WTC11 (cell line): Measurements from ENCODE around the gene GUCY2D. TPM values are rescaled to one million over a fixed set of nuclear protein-coding genes. Genes with fewer than 3 reads are reported as not detected.
A peak's percentile ranks its signal among the peaks of the same experiment; 100 is the strongest.

Experiments used
- ATAC-seq: fragments of 200-7000 bp; cut with Tn5 transposase; 2 replicates; pipeline ENCODE4 v1.10.0; 2021; ENCODE audit warnings: mild to moderate bottlenecking, moderate library complexity
- CTCF ChIA-PET: fragments of 300-600 bp; sonication (Branson Sonifier 250); formaldehyde crosslinking; loops from one replicate; lab custom pipeline; 2021; ENCODE audit warnings: antibody characterized with exemption; lab: Charles Lee
- POLR2A ChIA-PET: fragments of 350-600 bp; sonication (Branson Sonifier 250); formaldehyde crosslinking; loops from one replicate; lab custom pipeline; 2021; ENCODE audit warnings: antibody characterized with exemption; lab: Charles Lee
- DNase-seq: peaks from one replicate; pipeline ENCODE4 v3.0.0; 2021; ENCODE audit warnings: low spot score
- H3K27ac Mint-ChIP-seq: 2 replicates; pipeline ENCODE4 v1.8.0; 2021; ENCODE audit warnings: mixed read lengths
- H3K27me3 Mint-ChIP-seq: 2 replicates; pipeline ENCODE4 v1.8.0; 2021; ENCODE audit warnings: low read depth, mild to moderate bottlenecking, moderate library complexity, mixed read lengths
- H3K36me3 Mint-ChIP-seq: 2 replicates; pipeline ENCODE4 v1.8.0; 2021; ENCODE audit warnings: mixed read lengths
- H3K4me1 Mint-ChIP-seq: 2 replicates; pipeline ENCODE4 v1.8.0; 2022; ENCODE audit warnings: mixed read lengths
- H3K4me3 Mint-ChIP-seq: 2 replicates; pipeline ENCODE4 v1.8.0; 2021; ENCODE audit warnings: mild to moderate bottlenecking, moderate library complexity, mixed read lengths
- H3K9me3 Mint-ChIP-seq: 2 replicates; pipeline ENCODE4 v1.8.0; 2021; ENCODE audit warnings: mixed read lengths
- CBFB ChIP-seq: sonication (generic); formaldehyde crosslinking; IDR thresholded peaks from 2 replicates; pipeline ENCODE4 v1.8.1; 2022; ENCODE audit warnings: mild to moderate bottlenecking, low read depth, missing genetic modification reagents
- CREB1 ChIP-seq: sonication (generic); formaldehyde crosslinking; IDR thresholded peaks from 2 replicates; pipeline ENCODE4 v1.8.0; 2023; ENCODE audit warnings: mild to moderate bottlenecking, missing genetic modification reagents
- EMX1 ChIP-seq: fragments of 250-450 bp; sonication (Bioruptor Pico); IDR thresholded peaks from 2 replicates; pipeline ENCODE4 v1.8.0; 2021; ENCODE audit warnings: mild to moderate bottlenecking
- FOXK1 ChIP-seq: sonication (generic); formaldehyde crosslinking; IDR thresholded peaks from 2 replicates; pipeline ENCODE4 v1.8.0; 2022; ENCODE audit warnings: mild to moderate bottlenecking, moderate library complexity, missing genetic modification reagents
- GABPB1 ChIP-seq: sonication (generic); formaldehyde crosslinking; IDR thresholded peaks from 2 replicates; pipeline ENCODE4 v1.8.1; 2023; ENCODE audit warnings: mild to moderate bottlenecking, missing genetic modification reagents
- GRHL2 ChIP-seq: fragments of 250-450 bp; sonication (Bioruptor Pico); IDR thresholded peaks from 2 replicates; pipeline ENCODE4 v1.8.0; 2022; ENCODE audit warnings: mild to moderate bottlenecking, moderate library complexity; ENCODE audit not compliant: insufficient replicate concordance, severe bottlenecking
- KAT7 ChIP-seq: sonication (generic); formaldehyde crosslinking; IDR thresholded peaks from 2 replicates; pipeline ENCODE4 v1.8.1; 2023; ENCODE audit warnings: missing genetic modification reagents, mild to moderate bottlenecking, borderline replicate concordance
- MXD4 ChIP-seq: fragments of 250-450 bp; sonication (Bioruptor Pico); IDR thresholded peaks from 2 replicates; pipeline ENCODE4 v1.8.0; 2021; ENCODE audit warnings: mild to moderate bottlenecking, moderate library complexity, borderline replicate concordance
- NFYB ChIP-seq: sonication (generic); formaldehyde crosslinking; conservative IDR thresholded peaks from 2 replicates; pipeline ENCODE4 v1.8.0; 2022; ENCODE audit warnings: low read depth, missing genetic modification reagents
- NR3C1 ChIP-seq: sonication (generic); formaldehyde crosslinking; conservative IDR thresholded peaks from 2 replicates; pipeline ENCODE4 v1.8.1; 2023; ENCODE audit warnings: low read depth, mild to moderate bottlenecking, missing genetic modification reagents
- PREB ChIP-seq: sonication (generic); formaldehyde crosslinking; IDR thresholded peaks from 2 replicates; pipeline ENCODE4 v1.8.1; 2022; ENCODE audit warnings: mild to moderate bottlenecking, missing genetic modification reagents, moderate library complexity, borderline replicate concordance
- PRRX2 ChIP-seq: fragments of 250-450 bp; sonication (Bioruptor Pico); IDR thresholded peaks from 2 replicates; pipeline ENCODE4 v1.8.0; 2021; ENCODE audit warnings: mild to moderate bottlenecking
- RORB ChIP-seq: fragments of 250-450 bp; sonication (Bioruptor Pico); IDR thresholded peaks from 2 replicates; pipeline ENCODE4 v1.9.0; 2021; ENCODE audit warnings: mild to moderate bottlenecking
- SMAD4 ChIP-seq: sonication (generic); formaldehyde crosslinking; IDR thresholded peaks from 2 replicates; pipeline ENCODE4 v1.8.0; 2022; ENCODE audit warnings: mild to moderate bottlenecking, missing genetic modification reagents
- TP53 ChIP-seq: sonication (generic); formaldehyde crosslinking; IDR thresholded peaks from 2 replicates; pipeline ENCODE4 v1.8.1; 2023; ENCODE audit warnings: mild to moderate bottlenecking, missing genetic modification reagents
- USF2 ChIP-seq: sonication (generic); formaldehyde crosslinking; IDR thresholded peaks from 2 replicates; pipeline ENCODE4 v1.8.1; 2023; ENCODE audit warnings: mild to moderate bottlenecking, missing genetic modification reagents, moderate library complexity
- ZBTB43 ChIP-seq: sonication (generic); formaldehyde crosslinking; IDR thresholded peaks from 2 replicates; pipeline ENCODE4 v1.8.1; 2023; ENCODE audit warnings: mild to moderate bottlenecking, missing genetic modification reagents
- ZNF416 ChIP-seq: fragments of 250-450 bp; sonication (Bioruptor Pico); IDR thresholded peaks from 2 replicates; pipeline ENCODE4 v1.9.0; 2021; ENCODE audit warnings: mild to moderate bottlenecking, inconsistent platforms
- total RNA-seq: library from RNA; stranded (reverse); gene quantifications from 3 replicates; pipeline ENCODE4 v1.2.3, GENCODE V29; 2021
- TF ChIP-seq, protein P1 (sequence below): fragments of 200-600 bp; IDR thresholded peaks from 2 replicates; pipeline ENCODE4 v1.8.0; 2022; ENCODE audit warnings: antibody characterized with exemption
- TF ChIP-seq, protein P2 (sequence below): sonication (generic); formaldehyde crosslinking; IDR thresholded peaks from 2 replicates; pipeline ENCODE4 v1.8.0; 2022; ENCODE audit warnings: mild to moderate bottlenecking, missing genetic modification reagents
- TF ChIP-seq, protein P3 (sequence below): sonication (generic); formaldehyde crosslinking; IDR thresholded peaks from 2 replicates; pipeline ENCODE4 v1.8.0; 2022; ENCODE audit warnings: mild to moderate bottlenecking, missing genetic modification reagents
- TF ChIP-seq, protein P4 (sequence below): sonication (generic); formaldehyde crosslinking; IDR thresholded peaks from 2 replicates; pipeline ENCODE4 v1.8.1; 2022; ENCODE audit warnings: mild to moderate bottlenecking, moderate library complexity, missing genetic modification reagents
- TF ChIP-seq, protein P5 (sequence below): sonication (generic); formaldehyde crosslinking; IDR thresholded peaks from 2 replicates; pipeline ENCODE4 v1.8.1; 2022; ENCODE audit warnings: low read depth, missing genetic modification reagents, borderline replicate concordance

The GUCY2D gene
- total RNA-seq, 1 experiment from 2014 or later: 0.87 TPM

DNA sequence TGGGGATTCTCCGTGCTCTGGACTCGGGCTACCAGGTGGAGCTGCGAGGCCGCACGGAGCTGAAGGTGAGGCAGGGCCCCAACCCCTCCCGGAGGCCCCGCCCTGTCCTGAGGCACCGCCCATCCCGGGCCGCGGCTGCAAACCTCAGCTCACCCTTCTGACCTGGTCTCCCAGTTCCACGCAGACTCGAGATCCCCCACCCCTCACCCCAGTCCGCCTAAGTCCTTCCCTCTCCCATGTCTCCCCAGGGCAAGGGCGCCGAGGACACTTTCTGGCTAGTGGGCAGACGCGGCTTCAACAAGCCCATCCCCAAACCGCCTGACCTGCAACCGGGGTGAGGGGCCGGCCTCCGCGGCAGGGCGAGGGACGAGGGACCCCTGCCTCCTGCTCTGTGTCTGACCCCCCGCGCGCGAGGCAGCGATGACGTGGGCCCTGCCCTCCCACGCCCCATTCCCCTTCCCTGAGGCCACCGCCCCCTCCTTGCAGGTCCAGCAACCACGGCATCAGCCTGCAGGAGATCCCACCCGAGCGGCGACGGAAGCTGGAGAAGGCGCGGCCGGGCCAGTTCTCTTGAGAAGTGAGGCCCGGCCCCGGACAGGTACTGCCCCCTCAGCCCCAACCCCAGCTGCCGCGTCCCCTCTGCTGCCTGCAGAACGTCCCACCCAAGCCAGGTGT lies 13.7 kb downstream of the GUCY2D start (continued):
- no peak for TF ChIP-seq EMX1 (CRISPR knock-in tag)
- no peak for TF ChIP-seq RORB
- TF ChIP-seq GABPB1 (CRISPR knock-in tag): no peak
- no peak for TF ChIP-seq SMAD4
- no peak for TF ChIP-seq CBFB (CRISPR knock-in tag)
- no peak for TF ChIP-seq CREB1 (CRISPR knock-in tag)

GRCh38 chr17:8016632-8017424 lies 14.4 kb downstream of the GUCY2D start:
- peak; percentile 90 for ATAC-seq
- CTCF ChIA-PET: interaction anchor here (0.6 to 8.3 kb wide), 33 partner anchors 8 to 456 kb away, joined by 3 to 154 read pairs (median 5); partner anchors contain the start of genes ALOX15B, ALOXE3 and GUCY2D
- peak; percentile 92 for DNase-seq
- no peaks in the 10 kb centered on the region for H3K9me3 Mint-ChIP-seq
- TF ChIP-seq NFYB (CRISPR knock-in tag) (no peak), MXD4 (CRISPR knock-in tag) (no peak), KAT7 (CRISPR knock-in tag) (no peak), USF2 (CRISPR knock-in tag) (peak; percentile 38), ZNF416 (CRISPR knock-in tag) (no peak), ZBTB43 (CRISPR knock-in tag) (no peak)
- TF ChIP-seq, protein P1, sequence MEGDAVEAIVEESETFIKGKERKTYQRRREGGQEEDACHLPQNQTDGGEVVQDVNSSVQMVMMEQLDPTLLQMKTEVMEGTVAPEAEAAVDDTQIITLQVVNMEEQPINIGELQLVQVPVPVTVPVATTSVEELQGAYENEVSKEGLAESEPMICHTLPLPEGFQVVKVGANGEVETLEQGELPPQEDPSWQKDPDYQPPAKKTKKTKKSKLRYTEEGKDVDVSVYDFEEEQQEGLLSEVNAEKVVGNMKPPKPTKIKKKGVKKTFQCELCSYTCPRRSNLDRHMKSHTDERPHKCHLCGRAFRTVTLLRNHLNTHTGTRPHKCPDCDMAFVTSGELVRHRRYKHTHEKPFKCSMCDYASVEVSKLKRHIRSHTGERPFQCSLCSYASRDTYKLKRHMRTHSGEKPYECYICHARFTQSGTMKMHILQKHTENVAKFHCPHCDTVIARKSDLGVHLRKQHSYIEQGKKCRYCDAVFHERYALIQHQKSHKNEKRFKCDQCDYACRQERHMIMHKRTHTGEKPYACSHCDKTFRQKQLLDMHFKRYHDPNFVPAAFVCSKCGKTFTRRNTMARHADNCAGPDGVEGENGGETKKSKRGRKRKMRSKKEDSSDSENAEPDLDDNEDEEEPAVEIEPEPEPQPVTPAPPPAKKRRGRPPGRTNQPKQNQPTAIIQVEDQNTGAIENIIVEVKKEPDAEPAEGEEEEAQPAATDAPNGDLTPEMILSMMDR: peak; percentile 85
- TF ChIP-seq, protein P2, sequence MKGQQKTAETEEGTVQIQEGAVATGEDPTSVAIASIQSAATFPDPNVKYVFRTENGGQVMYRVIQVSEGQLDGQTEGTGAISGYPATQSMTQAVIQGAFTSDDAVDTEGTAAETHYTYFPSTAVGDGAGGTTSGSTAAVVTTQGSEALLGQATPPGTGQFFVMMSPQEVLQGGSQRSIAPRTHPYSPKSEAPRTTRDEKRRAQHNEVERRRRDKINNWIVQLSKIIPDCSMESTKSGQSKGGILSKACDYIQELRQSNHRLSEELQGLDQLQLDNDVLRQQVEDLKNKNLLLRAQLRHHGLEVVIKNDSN (CRISPR knock-in tag): peak; percentile 50; the same call in 1 of the 2 replicates
- TF ChIP-seq, all 79 proteins: peak for 3
- peak overlapping the region; percentile 84 for H3K4me3 Mint-ChIP-seq
- POLR2A ChIA-PET: no interaction called here
- H3K27ac Mint-ChIP-seq: no peak overlapping the region
- peaks cover 23% of the 10 kb centered on the region for H3K27me3 Mint-ChIP-seq
- H3K36me3 Mint-ChIP-seq: no peaks in the 10 kb centered on the region
- H3K4me1 Mint-ChIP-seq: 0 out of 2 replicates have a peak, but pooled peaks cover 2% of the 10 kb centered on the region

- CTCF ChIA-PET: interaction anchor here (0.6 to 8.3 kb wide), 10 partner anchors 20 to 195 kb away, joined by 3 to 154 read pairs (median 8); partner anchors contain the start of gene ALOX15B
- Mint-ChIP-seq H3K9me3 (no peaks in the 10 kb centered on the region), H3K27me3 (peaks cover 21% of the 10 kb centered on the region), H3K36me3 (no peaks in the 10 kb centered on the region), H3K27ac (no peak overlapping the region), H3K4me3 (no peak overlapping the region), H3K4me1 (0 out of 2 replicates have a peak, but pooled peaks cover 2% of the 10 kb centered on the region)
- POLR2A ChIA-PET: no interaction called here
- DNase-seq (no peak), ATAC-seq (no peak)
- TF ChIP-seq, protein P3, sequence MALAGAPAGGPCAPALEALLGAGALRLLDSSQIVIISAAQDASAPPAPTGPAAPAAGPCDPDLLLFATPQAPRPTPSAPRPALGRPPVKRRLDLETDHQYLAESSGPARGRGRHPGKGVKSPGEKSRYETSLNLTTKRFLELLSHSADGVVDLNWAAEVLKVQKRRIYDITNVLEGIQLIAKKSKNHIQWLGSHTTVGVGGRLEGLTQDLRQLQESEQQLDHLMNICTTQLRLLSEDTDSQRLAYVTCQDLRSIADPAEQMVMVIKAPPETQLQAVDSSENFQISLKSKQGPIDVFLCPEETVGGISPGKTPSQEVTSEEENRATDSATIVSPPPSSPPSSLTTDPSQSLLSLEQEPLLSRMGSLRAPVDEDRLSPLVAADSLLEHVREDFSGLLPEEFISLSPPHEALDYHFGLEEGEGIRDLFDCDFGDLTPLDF (CRISPR knock-in tag): no peak
- TF ChIP-seq TP53 (CRISPR knock-in tag): no peak
- no peak for TF ChIP-seq GRHL2 (CRISPR knock-in tag)
- no peak for TF ChIP-seq FOXK1
- TF ChIP-seq, protein P4, sequence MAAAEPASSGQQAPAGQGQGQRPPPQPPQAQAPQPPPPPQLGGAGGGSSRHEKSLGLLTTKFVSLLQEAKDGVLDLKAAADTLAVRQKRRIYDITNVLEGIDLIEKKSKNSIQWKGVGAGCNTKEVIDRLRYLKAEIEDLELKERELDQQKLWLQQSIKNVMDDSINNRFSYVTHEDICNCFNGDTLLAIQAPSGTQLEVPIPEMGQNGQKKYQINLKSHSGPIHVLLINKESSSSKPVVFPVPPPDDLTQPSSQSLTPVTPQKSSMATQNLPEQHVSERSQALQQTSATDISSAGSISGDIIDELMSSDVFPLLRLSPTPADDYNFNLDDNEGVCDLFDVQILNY (CRISPR knock-in tag): no peak
- TF ChIP-seq NR3C1: no peak
- no peak for TF ChIP-seq PREB (CRISPR knock-in tag)
- TF ChIP-seq, protein P5, sequence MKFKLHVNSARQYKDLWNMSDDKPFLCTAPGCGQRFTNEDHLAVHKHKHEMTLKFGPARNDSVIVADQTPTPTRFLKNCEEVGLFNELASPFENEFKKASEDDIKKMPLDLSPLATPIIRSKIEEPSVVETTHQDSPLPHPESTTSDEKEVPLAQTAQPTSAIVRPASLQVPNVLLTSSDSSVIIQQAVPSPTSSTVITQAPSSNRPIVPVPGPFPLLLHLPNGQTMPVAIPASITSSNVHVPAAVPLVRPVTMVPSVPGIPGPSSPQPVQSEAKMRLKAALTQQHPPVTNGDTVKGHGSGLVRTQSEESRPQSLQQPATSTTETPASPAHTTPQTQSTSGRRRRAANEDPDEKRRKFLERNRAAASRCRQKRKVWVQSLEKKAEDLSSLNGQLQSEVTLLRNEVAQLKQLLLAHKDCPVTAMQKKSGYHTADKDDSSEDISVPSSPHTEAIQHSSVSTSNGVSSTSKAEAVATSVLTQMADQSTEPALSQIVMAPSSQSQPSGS (CRISPR knock-in tag): no peak
- no peak for TF ChIP-seq ZNF416 (CRISPR knock-in tag)
- no peak for TF ChIP-seq PRRX2 (CRISPR knock-in tag)
Measured at GRCh38 chr17:8018436-8018835, 16.0 kb downstream of the GUCY2D start.
